ENCODE results near the gene RMND5B.
"Not testable (repeated sequence)": the region's sequence is repeated elsewhere in the genome, so short reads cannot be mapped to it uniquely, and the experiment has no call there.

The RMND5B gene

GRCh38 chr5:178130234-178130575 is 609 bp upstream of the RMND5B start:
- not testable (repeated sequence) for DNase-seq (ENCODE audit: low spot score)

DNA sequence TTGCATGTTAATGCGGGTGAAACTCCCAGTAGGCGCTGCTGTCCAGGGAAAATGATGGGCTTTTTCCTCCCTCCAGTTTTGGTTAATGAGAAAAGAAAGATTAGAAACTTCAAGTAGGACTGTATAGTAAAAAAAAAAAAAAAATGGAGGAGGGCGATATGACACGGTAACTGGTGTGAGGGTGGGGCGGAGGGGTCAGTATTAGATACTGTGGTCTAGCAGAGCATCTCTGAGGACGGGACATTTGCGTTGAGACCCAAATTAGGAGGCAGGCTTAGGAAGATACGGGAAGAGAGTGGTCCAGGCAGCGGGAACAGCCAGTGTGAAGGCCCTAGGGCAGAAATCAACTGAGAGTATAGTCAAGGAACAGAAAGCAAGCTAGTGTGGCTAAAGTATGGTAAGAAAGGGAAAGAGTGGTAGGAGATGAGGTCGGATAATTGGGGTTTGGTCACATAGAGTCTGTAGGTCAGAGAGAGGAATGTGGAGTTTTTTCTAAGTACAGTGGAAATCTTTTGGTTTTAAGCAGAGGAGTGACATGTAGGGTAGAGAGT is 707 bp downstream of the RMND5B start:
- no peak for DNase-seq (ENCODE audit: low spot score)

GRCh38 chr5:178136990-178137389 is 6.2 kb downstream of the RMND5B start:
- no peak for DNase-seq (ENCODE audit: low spot score)

- DNase-seq (ENCODE audit: low spot score) = no peak
Observed at GRCh38 chr5:178137991-178138390, 7.2 kb downstream of the RMND5B start.

- no peak for DNase-seq (ENCODE audit: low spot score)
Observed at GRCh38 chr5:178141550-178141949, 10.7 kb downstream of the RMND5B start.

- DNase-seq (ENCODE audit: low spot score) = no peak
Observed at GRCh38 chr5:178142642-178143041, 11.8 kb downstream of the RMND5B start.

DNA sequence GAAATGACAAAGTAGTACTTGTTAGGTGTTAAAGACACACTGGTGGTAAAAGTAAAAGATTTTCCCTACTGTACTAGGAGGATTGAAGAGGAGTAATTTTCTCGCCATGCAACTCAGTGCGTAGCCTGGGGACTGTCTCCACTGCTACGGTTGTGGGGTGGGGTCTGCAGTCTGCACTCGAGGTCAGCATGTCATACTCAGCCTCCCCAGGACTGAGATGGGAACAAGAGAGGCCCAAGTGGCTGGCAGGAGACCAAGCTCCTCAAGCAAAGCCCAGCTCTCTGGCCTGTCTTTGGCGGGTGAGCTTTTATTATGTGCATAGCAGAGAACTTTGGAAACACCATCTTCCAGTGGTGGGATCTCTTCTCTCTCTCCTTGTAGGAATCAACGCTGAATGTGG is 12.4 kb downstream of the RMND5B start:
- no peak for DNase-seq (ENCODE audit: low spot score)

GRCh38 chr5:178143901-178144300 is 13.1 kb downstream of the RMND5B start:
- no peak for DNase-seq (ENCODE audit: low spot score)

DNA sequence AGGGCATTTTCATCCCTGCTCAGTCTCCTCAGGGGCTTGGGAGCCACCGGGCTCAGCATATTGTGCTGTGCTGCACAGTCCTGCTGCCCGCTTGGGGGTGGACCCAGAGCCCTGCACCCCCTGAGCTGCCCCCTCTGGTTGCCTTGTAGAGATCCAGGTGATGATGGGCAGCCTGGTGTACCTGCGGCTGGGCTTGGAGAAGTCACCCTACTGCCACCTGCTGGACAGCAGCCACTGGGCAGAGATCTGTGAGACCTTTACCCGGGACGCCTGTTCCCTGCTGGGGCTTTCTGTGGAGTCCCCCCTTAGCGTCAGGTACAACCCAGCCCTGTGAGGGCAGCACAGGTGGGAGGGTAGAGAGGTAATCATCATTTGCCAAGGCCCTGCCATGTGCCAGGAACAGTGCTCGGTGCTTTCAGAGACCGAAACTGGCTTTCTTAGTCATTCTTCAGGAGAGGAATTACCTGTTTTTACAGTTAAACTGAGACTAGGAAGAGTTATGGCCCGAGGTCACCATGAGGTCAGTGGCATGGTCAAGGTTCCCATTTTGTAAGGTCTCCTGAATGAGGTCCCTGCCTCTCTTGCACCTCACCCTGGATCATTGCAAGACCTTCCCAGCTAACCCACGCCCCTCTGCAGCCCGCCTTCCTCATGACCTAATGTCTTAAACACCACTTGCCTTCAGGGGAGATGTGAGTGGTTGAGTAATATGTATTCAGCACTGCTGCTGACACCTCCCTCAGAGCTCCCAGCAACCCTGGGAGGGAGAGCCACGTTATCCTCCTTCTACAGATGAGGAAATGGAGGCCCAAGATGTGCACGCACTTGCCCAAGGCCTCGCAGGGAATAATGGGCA is 15.4 kb downstream of the RMND5B start:
- peak; percentile 34 for DNase-seq (ENCODE audit: low spot score)

DNA sequence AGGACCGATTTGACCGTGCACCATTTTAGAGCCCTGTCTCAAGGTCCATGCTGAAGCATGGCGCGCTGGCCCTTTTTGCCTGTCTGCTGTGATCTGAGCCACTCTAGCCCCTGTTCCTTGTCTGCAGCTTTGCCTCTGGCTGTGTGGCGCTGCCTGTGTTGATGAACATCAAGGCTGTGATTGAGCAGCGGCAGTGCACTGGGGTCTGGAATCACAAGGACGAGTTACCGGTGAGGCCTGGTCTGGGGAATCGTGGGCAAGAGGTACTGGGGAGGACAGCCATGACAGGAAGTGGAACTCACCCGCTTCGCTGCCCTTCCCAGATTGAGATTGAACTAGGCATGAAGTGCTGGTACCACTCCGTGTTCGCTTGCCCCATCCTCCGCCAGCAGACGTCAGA is 16.6 kb downstream of the RMND5B start:
- no peak for DNase-seq (ENCODE audit: low spot score)

- DNase-seq (ENCODE audit: low spot score) = no peak
Observed at GRCh38 chr5:178149199-178149932, 18.6 kb downstream of the RMND5B start.

- no peak for DNase-seq (ENCODE audit: low spot score)
Observed at GRCh38 chr5:178150977-178151734, 20.3 kb downstream of the RMND5B start.

DNA sequence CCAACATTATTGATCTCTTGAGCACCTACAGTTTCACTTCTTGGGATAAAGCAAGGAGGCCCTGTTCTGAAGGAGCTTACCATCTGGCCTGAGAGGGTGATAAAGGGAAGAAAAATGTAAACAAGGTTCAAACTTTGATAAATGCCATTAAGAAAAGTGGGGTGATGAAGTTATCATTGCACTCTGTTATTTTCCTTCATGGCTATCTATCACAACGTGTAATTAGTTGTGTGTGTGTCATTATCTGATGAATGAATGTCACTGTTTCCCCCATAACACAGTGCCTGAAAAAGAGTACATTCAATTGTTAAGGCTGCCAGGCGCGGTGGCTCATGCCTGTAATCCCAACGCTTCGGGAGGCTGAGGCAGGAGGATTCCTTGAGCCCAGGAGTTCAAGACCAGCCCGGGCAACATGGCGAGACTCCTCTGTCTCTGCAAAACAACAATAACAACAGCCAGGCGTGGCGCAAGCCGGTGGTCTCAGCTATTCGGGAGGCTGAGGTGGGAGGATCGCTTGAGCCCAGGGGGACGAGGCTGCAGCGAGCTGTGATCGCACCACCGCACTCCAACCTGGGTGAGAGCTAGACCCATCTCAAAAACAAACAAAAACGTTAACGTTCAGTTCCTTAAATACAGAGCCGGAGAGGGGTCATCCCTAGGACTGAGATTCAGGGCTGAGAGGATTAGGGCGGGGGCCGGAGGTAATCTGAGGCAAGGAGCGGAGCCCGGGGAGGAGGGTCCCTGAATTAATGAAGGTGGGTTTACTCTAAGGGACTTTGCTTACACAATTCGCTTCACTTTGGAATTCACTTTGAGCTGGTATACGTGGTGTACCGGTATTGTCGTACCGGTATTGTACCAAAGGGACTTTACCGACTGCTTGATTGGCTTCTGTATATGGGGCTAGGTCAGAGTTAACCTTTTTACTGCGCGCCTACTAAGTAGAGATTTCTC is 22.0 kb downstream of the RMND5B start:
- DNase-seq (ENCODE audit: low spot score) = no peak

GRCh38 chr5:178153530-178154340 is 22.9 kb downstream of the RMND5B start, which contains the start of gene NHP2:
NHP2 (minus strand) TSS chr5:178153885; CDS start chr5:178153817, 68 bp downstream.
- DNase-seq (ENCODE audit: low spot score) = peak; percentile 98

- no peak for DNase-seq (ENCODE audit: low spot score)
Observed at GRCh38 chr5:178155065-178155464, 24.3 kb downstream of the RMND5B start.

DNA sequence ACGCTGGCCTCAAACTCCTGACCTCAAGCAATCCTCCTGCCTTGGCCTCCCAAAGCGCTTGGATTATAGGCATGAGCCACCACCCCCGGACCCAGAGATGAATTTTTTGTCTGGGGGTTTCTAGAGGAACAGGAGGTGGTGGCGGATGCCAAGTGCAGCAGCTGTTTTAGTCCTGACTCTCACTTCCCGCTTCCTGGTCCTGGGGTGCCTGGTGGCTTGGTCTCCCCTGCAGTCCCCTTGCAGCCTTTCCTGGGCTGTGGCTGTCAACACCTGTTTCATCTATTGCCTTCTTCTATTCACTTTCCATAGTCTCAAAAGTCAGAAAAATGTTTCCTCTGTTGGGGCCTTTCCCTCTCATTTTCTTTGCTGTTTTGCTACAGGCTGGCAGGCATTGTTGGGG is 29.4 kb downstream of the RMND5B start:
- DNase-seq (ENCODE audit: low spot score) = no peak

GRCh38 chr5:178162481-178162880 is 31.7 kb downstream of the RMND5B start:
- DNase-seq (ENCODE audit: low spot score) = no peak

- peak; percentile 75 for DNase-seq (ENCODE audit: low spot score)
Observed at GRCh38 chr5:178163772-178164735, 33.2 kb downstream of the RMND5B start.

DNA sequence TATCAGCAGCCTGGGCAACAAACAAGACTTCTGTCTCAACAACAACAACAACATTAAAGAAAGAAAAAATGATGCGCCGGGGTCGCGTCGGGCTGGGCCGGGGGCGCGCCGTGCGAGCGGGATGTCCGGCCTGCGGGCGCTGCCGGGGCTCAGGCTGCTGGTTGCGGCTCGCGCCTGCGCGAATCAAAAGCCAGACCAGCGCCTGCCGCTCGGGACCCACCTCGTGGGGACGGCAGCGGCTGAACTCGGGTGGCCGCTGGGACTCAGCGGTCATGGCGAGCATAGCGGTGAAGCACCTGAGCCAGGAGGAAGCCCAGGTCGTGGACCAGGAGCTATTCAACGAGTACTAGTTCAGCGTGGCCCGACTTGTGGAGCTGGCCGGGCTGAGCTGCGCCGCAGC is 34.8 kb downstream of the RMND5B start:
- no peak for DNase-seq (ENCODE audit: low spot score)
